D721Med (cell line): ENCODE results near the gene FOXL3.
"Not testable (repeated sequence)": the region's sequence is repeated elsewhere in the genome, so short reads cannot be mapped to it uniquely, and the experiment has no call there.

Experiments used
- DNase-seq: peaks from one replicate; pipeline ENCODE4 v3.0.0; 2011; ENCODE audit warnings: low spot score; ENCODE audit not compliant: insufficient read length
- FAIRE-seq: peaks from 2 replicates; lab custom pipeline; 2011; peaks lifted over from hg19 to GRCh38; lab: Jason Lieb, UNC
- CTCF ChIP-seq: IDR thresholded peaks from 2 replicates; pipeline ENCODE4 v1.5.1; 2012; ENCODE audit warnings: mild to moderate bottlenecking, control low read depth; ENCODE audit not compliant: insufficient read depth; ENCODE audit errors: missing control alignments

FOXL3 gene

GRCh38 chr7:333393-333764 lies 43.4 kb downstream of the FOXL3 start:
- DNase-seq (no peak), FAIRE-seq (no peak)
- no peak for TF ChIP-seq CTCF

- DNase-seq (no peak), FAIRE-seq (no peak)
- no peak for TF ChIP-seq CTCF
These were observed 44.8 kb downstream of the FOXL3 start for GRCh38 chr7:334618-335357.

- no peak for TF ChIP-seq CTCF
- DNase-seq (no peak), FAIRE-seq (no peak)
These were observed 45.6 kb downstream of the FOXL3 start for GRCh38 chr7:335358-336148.

- not testable (repeated sequence) for FAIRE-seq
These were observed 46.2 kb downstream of the FOXL3 start for GRCh38 chr7:336149-336533.

GRCh38 chr7:336810-337566 lies 47.0 kb downstream of the FOXL3 start:
- no peak for TF ChIP-seq CTCF
- FAIRE-seq, result no peak

More at GRCh38 chr7:336149-336533, 46.2 kb downstream of the FOXL3 start:
- DNase-seq, result not testable (repeated sequence)

GRCh38 chr7:337567-337951 lies 47.6 kb downstream of the FOXL3 start:
- TF ChIP-seq CTCF, result no peak
- FAIRE-seq (no peak), DNase-seq (no peak)

More at GRCh38 chr7:336810-337566, 47.0 kb downstream of the FOXL3 start:
- no peak for DNase-seq

- DNase-seq (no peak), FAIRE-seq (no peak)
- TF ChIP-seq CTCF, result no peak
These were observed 48.5 kb downstream of the FOXL3 start for GRCh38 chr7:338295-339061.
